Endothelial cell of umbilical vein (primary cell): ENCODE data around the gene ZNF331. TPM values are rescaled to one million over a fixed set of nuclear protein-coding genes. Genes with fewer than 3 reads are reported as not detected.
A peak's percentile ranks its signal among the peaks of the same experiment; 100 is the strongest.

ENCODE experiments used
- BruUV-seq: library from RNA; stranded (reverse); fragments of 400-500 nt; replicated peaks from 2 replicates; lab custom pipeline; 2021; lab: Mats Ljungman, UMichigan
- CTCF ChIA-PET: fragments of 300-600, 350-600 bp; sonication (Branson Sonifier 250); formaldehyde crosslinking; loops from one replicate; lab custom pipeline; 2021; ENCODE audit warnings: antibody characterized with exemption, inconsistent platforms; lab: Charles Lee
- POLR2A ChIA-PET: fragments of 300-600, 350-600 bp; sonication (Branson Sonifier 250); formaldehyde crosslinking; loops from one replicate; lab custom pipeline; 2021; ENCODE audit warnings: antibody characterized with exemption, inconsistent platforms; lab: Charles Lee
- DNase-seq: peaks from one replicate; pipeline ENCODE4 v3.0.0-alpha.2; 2011; ENCODE audit warnings: low read depth, low spot score
- FAIRE-seq: peaks from 2 replicates; lab custom pipeline; 2011; peaks lifted over from hg19 to GRCh38; lab: Jason Lieb, UNC
- H2AFZ ChIP-seq: 2 replicates; pipeline ENCODE4 v1.6.0; 2012; ENCODE audit warnings: low read depth, low read length, control low read depth, inconsistent platforms
- H3K27ac ChIP-seq: 2 replicates; pipeline ENCODE4 v1.5.1; 2011; ENCODE audit warnings: low read depth, mild to moderate bottlenecking, control low read depth, low read length, moderate library complexity; ENCODE audit not compliant: insufficient read depth
- H3K27me3 ChIP-seq, 2 experiments: 2 replicates each; pipeline versions ENCODE4 v1.6.0 to v1.6.1; 2011; ENCODE audit warnings: low read length in 2 of 2, mixed read lengths in 1 of 2; ENCODE audit not compliant: control insufficient read depth in 2 of 2, insufficient read depth in 2 of 2
- H3K36me3 ChIP-seq, 2 experiments: 2 replicates in 1 of 2; 3 replicates in 1 of 2; pipeline ENCODE4 v1.5.1; 2011; ENCODE audit warnings: low read length in 2 of 2, mild to moderate bottlenecking in 1 of 2, moderate library complexity in 1 of 2; ENCODE audit not compliant: control insufficient read depth in 2 of 2, insufficient read depth in 2 of 2; ENCODE audit errors: extremely low read depth in 1 of 2
- H3K4me1 ChIP-seq: 3 replicates; pipeline ENCODE4 v1.5.1; 2011; ENCODE audit warnings: mild to moderate bottlenecking, low read length; ENCODE audit not compliant: control insufficient read depth, insufficient read depth; ENCODE audit errors: extremely low read depth
- H3K4me2 ChIP-seq: 2 replicates; pipeline ENCODE4 v1.6.1; 2011; ENCODE audit warnings: low read length, control low read depth, mixed read lengths; ENCODE audit not compliant: insufficient read depth
- H3K4me3 ChIP-seq, 3 experiments: fragments of 200-600 bp in 1 of 3; sonication (generic), shearing (Covaris generic) in 1 of 3; replicated peaks in 1 of 3; 2 replicates each; pipeline ENCODE4 v1.5.1; 2011 to 2016; ENCODE audit warnings: control low read depth in 3 of 3, low read length in 3 of 3, mild to moderate bottlenecking in 2 of 3, inconsistent platforms in 1 of 3, low read depth in 1 of 3, moderate library complexity in 1 of 3; ENCODE audit not compliant: insufficient read depth in 1 of 3
- H3K79me2 ChIP-seq: 2 replicates; pipeline ENCODE4 v1.6.0; 2012; ENCODE audit warnings: low read length, inconsistent platforms; ENCODE audit not compliant: control insufficient read depth, insufficient read depth
- H3K9ac ChIP-seq: replicated peaks from 2 replicates; pipeline ENCODE3; 2011; ENCODE audit warnings: low read length, control low read depth; ENCODE audit not compliant: insufficient read depth; ENCODE audit errors: extremely low read depth
- H3K9me1 ChIP-seq: replicated peaks from 3 replicates; pipeline ENCODE4 v1.6.0; 2011; ENCODE audit warnings: mild to moderate bottlenecking, low read length; ENCODE audit not compliant: control insufficient read depth, insufficient read depth; ENCODE audit errors: extremely low read depth
- H3K9me3 ChIP-seq: replicated peaks from 2 replicates; pipeline ENCODE4 v1.5.1; 2012; ENCODE audit warnings: low read length, inconsistent platforms; ENCODE audit not compliant: control insufficient read depth, insufficient read depth
- H4K20me1 ChIP-seq: replicated peaks from 2 replicates; pipeline ENCODE3; 2011; ENCODE audit warnings: mild to moderate bottlenecking, low read length; ENCODE audit not compliant: control insufficient read depth, insufficient read depth; ENCODE audit errors: extremely low read depth
- EZH2 ChIP-seq: IDR thresholded peaks from 2 replicates; pipeline ENCODE4 v1.6.1; 2012; ENCODE audit warnings: borderline replicate concordance, low read depth, mild to moderate bottlenecking, moderate library complexity, low read length, inconsistent platforms; ENCODE audit not compliant: severe bottlenecking
- FOS ChIP-seq: IDR thresholded peaks from 2 replicates; pipeline ENCODE4 v1.6.1; 2011; ENCODE audit warnings: mild to moderate bottlenecking, low read length, moderate library complexity, borderline replicate concordance; ENCODE audit not compliant: insufficient read depth
- JUN ChIP-seq: IDR thresholded peaks from 2 replicates; pipeline ENCODE4 v1.6.1; 2011; ENCODE audit warnings: borderline replicate concordance, low read depth; ENCODE audit not compliant: insufficient read length, insufficient read depth
- MYC ChIP-seq: IDR thresholded peaks from one replicate; pipeline ENCODE4 v1.6.1; 2011; ENCODE audit warnings: mild to moderate bottlenecking, low read depth, low read length
- POLR2A ChIP-seq: IDR thresholded peaks from 2 replicates; pipeline ENCODE4 v1.6.1; 2012; ENCODE audit warnings: low read depth, mild to moderate bottlenecking, control low read depth, low read length
- POLR2AphosphoS5 ChIP-seq: IDR thresholded peaks from 2 replicates; pipeline ENCODE4 v1.6.1; 2012; ENCODE audit warnings: low read depth, mild to moderate bottlenecking, control low read depth, low read length, moderate library complexity; ENCODE audit not compliant: insufficient read depth
- dilution Hi-C: fragments of 300-500 bp; cut with MboI; formaldehyde crosslinking; loops from one replicate; pipeline ENCODE4 v1.15.0; 2019; ENCODE audit warnings: low sequenced_read_pairs; ENCODE audit not compliant: extremely low pct_ligation_motif_present
- intact Hi-C: fragments of 100-400 bp; cut with micrococcal nuclease; formaldehyde crosslinking; loops from one replicate; pipeline ENCODE4 v1.10.0; 2022
- polyA plus RNA-seq, 4 experiments: library from polyadenylated mRNA; depleted of rRNA in 3 of 4; stranded (reverse) in 3 of 4; unstranded in 1 of 4; fragments of >200 nt; gene quantifications; 2 replicates each; pipeline versions ENCODE4 v1.2.1 to v1.2.3, GENCODE V29; 2011 to 2012; ENCODE audit warnings: missing spikeins in 1 of 4
- total RNA-seq: library from RNA; stranded (reverse); gene quantifications from 2 replicates; pipeline ENCODE4 v1.2.3, GENCODE V29; 2021
- TF ChIP-seq, protein P1 (sequence below): IDR thresholded peaks from 2 replicates; pipeline ENCODE4 v1.6.1; 2011; ENCODE audit not compliant: insufficient read depth, insufficient read length
- TF ChIP-seq, protein P2 (sequence below), 2 donors: IDR thresholded peaks; 1 replicate in 1 of 2; 2 replicates in 1 of 2; pipeline ENCODE4 v1.5.1; 2011; ENCODE audit warnings: low read length in 2 of 2, mild to moderate bottlenecking in 2 of 2, moderate library complexity in 2 of 2, control low read depth in 1 of 2, inconsistent platforms in 1 of 2, low read depth in 1 of 2; ENCODE audit not compliant: insufficient read depth in 1 of 2; ENCODE audit errors: extremely low read depth in 1 of 2

The ZNF331 gene
- total and polyA plus RNA-seq, 2 donors (not counting 3 experiments of a cell fraction or from before 2014, with no cell fraction given): 6.2 to 11.2 TPM

DNA sequence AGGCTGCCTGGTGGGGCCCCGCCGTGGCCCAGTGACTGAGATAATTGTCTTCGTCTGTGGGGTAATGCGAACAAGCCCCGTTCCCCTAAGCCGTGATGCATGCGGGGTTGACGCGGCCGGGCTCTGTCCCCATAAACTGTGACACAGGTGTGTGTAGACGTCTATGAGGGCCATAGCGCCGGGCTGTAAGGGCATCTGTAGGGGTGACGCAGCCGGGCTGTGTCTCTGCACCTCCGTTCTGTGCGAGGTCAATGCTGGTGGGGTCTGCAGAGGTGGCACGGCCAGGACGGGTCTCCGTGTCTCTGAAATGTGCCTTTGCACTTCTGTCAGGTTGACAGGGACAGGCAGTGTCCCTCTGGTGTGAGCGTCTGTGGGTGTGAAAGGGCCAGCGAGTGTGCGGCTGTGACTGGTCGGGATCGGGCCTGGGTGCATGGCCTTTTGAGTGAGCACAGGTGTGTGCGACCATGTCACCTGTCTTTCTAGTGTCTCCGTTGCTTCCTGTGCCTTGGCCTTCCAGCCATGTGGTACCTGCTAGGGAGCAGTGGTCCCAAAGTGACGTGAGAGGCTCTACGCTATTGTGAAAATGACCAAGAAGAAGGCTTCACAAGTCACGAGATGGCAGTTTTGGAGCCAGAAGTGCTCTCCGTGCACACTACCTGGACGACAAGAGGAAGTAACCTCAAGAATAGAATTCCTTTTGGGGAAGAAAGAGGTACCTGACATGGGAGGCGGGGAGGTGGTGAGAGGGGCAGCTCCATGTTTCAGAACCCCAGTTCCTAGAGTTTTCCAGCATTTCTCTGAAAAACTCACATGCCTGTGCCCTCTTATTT, 16.4 kb upstream of the ZNF331 start:
- peaks cover 5% of the 10 kb centered on the region for H3K79me2 ChIP-seq
- peak overlapping the region; percentile 42 for H3K9ac ChIP-seq
- FAIRE-seq (peak; percentile 28), DNase-seq (no peak)
- peak overlapping the region; percentile 63 to 79 (median 77) for H3K4me3 ChIP-seq
- no peak overlapping the region for H3K27ac ChIP-seq
- no peaks in the 10 kb centered on the region for H3K36me3 ChIP-seq
- no peaks in the 10 kb centered on the region for H3K9me3 ChIP-seq
- intact Hi-C loops: loop anchor here (2.0 kb wide), 1 partner anchor 91 kb away; the partner anchor contains the start of gene ZNF761
- H3K9me1 ChIP-seq: no peaks in the 10 kb centered on the region
- no peaks in the 10 kb centered on the region for H3K27me3 ChIP-seq
- BruUV-seq: TSS peak; percentile 18
- peak overlapping the region; percentile 95 for H2AFZ ChIP-seq
- peaks cover 8% of the 10 kb centered on the region for H3K4me1 ChIP-seq
- no peaks in the 10 kb centered on the region for H4K20me1 ChIP-seq
- peak overlapping the region; percentile 67 for H3K4me2 ChIP-seq
- TF ChIP-seq, protein P1, sequence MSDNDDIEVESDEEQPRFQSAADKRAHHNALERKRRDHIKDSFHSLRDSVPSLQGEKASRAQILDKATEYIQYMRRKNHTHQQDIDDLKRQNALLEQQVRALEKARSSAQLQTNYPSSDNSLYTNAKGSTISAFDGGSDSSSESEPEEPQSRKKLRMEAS: no peak
- TF ChIP-seq, protein P2, sequence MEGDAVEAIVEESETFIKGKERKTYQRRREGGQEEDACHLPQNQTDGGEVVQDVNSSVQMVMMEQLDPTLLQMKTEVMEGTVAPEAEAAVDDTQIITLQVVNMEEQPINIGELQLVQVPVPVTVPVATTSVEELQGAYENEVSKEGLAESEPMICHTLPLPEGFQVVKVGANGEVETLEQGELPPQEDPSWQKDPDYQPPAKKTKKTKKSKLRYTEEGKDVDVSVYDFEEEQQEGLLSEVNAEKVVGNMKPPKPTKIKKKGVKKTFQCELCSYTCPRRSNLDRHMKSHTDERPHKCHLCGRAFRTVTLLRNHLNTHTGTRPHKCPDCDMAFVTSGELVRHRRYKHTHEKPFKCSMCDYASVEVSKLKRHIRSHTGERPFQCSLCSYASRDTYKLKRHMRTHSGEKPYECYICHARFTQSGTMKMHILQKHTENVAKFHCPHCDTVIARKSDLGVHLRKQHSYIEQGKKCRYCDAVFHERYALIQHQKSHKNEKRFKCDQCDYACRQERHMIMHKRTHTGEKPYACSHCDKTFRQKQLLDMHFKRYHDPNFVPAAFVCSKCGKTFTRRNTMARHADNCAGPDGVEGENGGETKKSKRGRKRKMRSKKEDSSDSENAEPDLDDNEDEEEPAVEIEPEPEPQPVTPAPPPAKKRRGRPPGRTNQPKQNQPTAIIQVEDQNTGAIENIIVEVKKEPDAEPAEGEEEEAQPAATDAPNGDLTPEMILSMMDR (IDR thresholded peaks at IDR 0.05; ENCODE audit: extremely low read depth in 1 of 2, insufficient read depth in 1 of 2, low read depth in 1 of 2, low read length in 2 of 2): no peak
- TF ChIP-seq JUN: no peak
- TF ChIP-seq POLR2A: no peak
- TF ChIP-seq POLR2AphosphoS5: no peak
- no peak for TF ChIP-seq EZH2
- no peak for TF ChIP-seq MYC
- TF ChIP-seq FOS: no peak
- ChIA-PET CTCF (interaction anchor here (1.0 to 1.9 kb wide), 5 partner anchors 10 to 271 kb away, joined by 4 to 8 read pairs (median 4); no protein-coding TSS in a partner anchor), POLR2A (interaction anchor here (0.8 kb wide), 1 partner anchor 679 kb away, joined by 3 read pairs; the partner anchor contains the start of gene RPS9)
- dilution Hi-C loops: no loop called here
